NOMO-1 treated with DMSO at 0.1 percent for 48 hours (cell line): ENCODE data around the gene TAS2R46.
"Not testable (repeated sequence)": the region's sequence is repeated elsewhere in the genome, so short reads cannot be mapped to it uniquely, and the experiment has no call there.

Experiments
- DNase-seq: peaks from one replicate; lab custom pipeline; 2025; ENCODE audit not compliant: unreplicated experiment; lab: John Stamatoyannopoulos, UW

Gene TAS2R46

GRCh38 chr12:11040162-11040561 is 21.9 kb downstream of the TAS2R46 start:
- DNase-seq: no peak

- DNase-seq: no peak
These were observed 22.9 kb downstream of the TAS2R46 start for GRCh38 chr12:11039171-11039570.

- DNase-seq: not testable (repeated sequence)
These were observed 28.1 kb downstream of the TAS2R46 start for GRCh38 chr12:11033959-11034358.

GRCh38 chr12:11031307-11031706 is 30.8 kb downstream of the TAS2R46 start, which contains the start of gene TAS2R31:
TAS2R31 (minus strand) TSS chr12:11031407; CDS start chr12:11031335, 72 bp downstream.
- DNase-seq: no peak

- DNase-seq: no peak
These were observed 36.0 kb downstream of the TAS2R46 start for GRCh38 chr12:11026118-11026517.

GRCh38 chr12:11023387-11023786 is 38.7 kb downstream of the TAS2R46 start:
- no peak for DNase-seq

GRCh38 chr12:11022520-11022919 is 39.6 kb downstream of the TAS2R46 start, which contains the start of gene TAS2R19:
TAS2R19 (minus strand) TSS chr12:11022620; CDS start chr12:11022571, 49 bp downstream.
- DNase-seq: no peak

GRCh38 chr12:11016937-11017336 is 45.2 kb downstream of the TAS2R46 start:
- DNase-seq: no peak

- DNase-seq: no peak
These were observed 46.2 kb downstream of the TAS2R46 start for GRCh38 chr12:11015775-11016430.

GRCh38 chr12:11014234-11014633 is 47.9 kb downstream of the TAS2R46 start:
- DNase-seq: no peak
